HepG2 (cell line): Measurements from ENCODE around the gene GADD45GIP1. TPM values are rescaled to one million over a fixed set of nuclear protein-coding genes. Genes with fewer than 3 reads are reported as not detected.

ENCODE experiments used
- BRCA1 ChIP-seq: sonication (generic); formaldehyde crosslinking; IDR thresholded peaks from 2 replicates; pipeline ENCODE4 v1.4.0; 2020; ENCODE audit warnings: missing genetic modification reagents
- ESRRA ChIP-seq: sonication (generic); formaldehyde crosslinking; IDR thresholded peaks from 2 replicates; pipeline ENCODE4 v1.5.1; 2020; ENCODE audit warnings: mild to moderate bottlenecking, low read depth, missing genetic modification reagents
- FOXM1 ChIP-seq: sonication (generic); formaldehyde crosslinking; IDR thresholded peaks from 2 replicates; pipeline ENCODE4 v1.5.0; 2020; ENCODE audit warnings: missing genetic modification reagents
- HDAC1 ChIP-seq: sonication (generic); formaldehyde crosslinking; IDR thresholded peaks from 2 replicates; pipeline ENCODE4 v1.5.1; 2020; ENCODE audit warnings: mild to moderate bottlenecking, missing genetic modification reagents
- MXI1 ChIP-seq: IDR thresholded peaks from 3 replicates; pipeline ENCODE4 v1.6.1; 2012; ENCODE audit warnings: low read depth, low read length, inconsistent platforms, borderline replicate concordance
- SP2 ChIP-seq: sonication (generic); formaldehyde crosslinking; IDR thresholded peaks from 2 replicates; pipeline ENCODE4 v1.5.1; 2020; ENCODE audit warnings: mild to moderate bottlenecking, missing genetic modification reagents
- TP53 ChIP-seq: sonication (generic); formaldehyde crosslinking; conservative IDR thresholded peaks from 2 replicates; pipeline ENCODE4 v1.4.0; 2020; ENCODE audit warnings: missing genetic modification reagents
- YY1 ChIP-seq: IDR thresholded peaks from 2 replicates; pipeline ENCODE4 v1.6.1; 2011; ENCODE audit warnings: low read length, low read depth, moderate library complexity, mild to moderate bottlenecking; ENCODE audit not compliant: insufficient read depth, insufficient replicate concordance
- ZBTB21 ChIP-seq: sonication (generic); formaldehyde crosslinking; IDR thresholded peaks from 2 replicates; pipeline ENCODE4 v1.4.0; 2020; ENCODE audit warnings: missing genetic modification reagents
- ZFP90 ChIP-seq: sonication (generic); formaldehyde crosslinking; IDR thresholded peaks from 2 replicates; pipeline ENCODE4 v1.8.0; 2022; ENCODE audit warnings: missing genetic modification reagents, mild to moderate bottlenecking, inconsistent platforms, borderline replicate concordance
- ZFX ChIP-seq: sonication (generic); formaldehyde crosslinking; IDR thresholded peaks from 2 replicates; pipeline ENCODE4 v1.4.0; 2020; ENCODE audit warnings: mild to moderate bottlenecking, low read depth, missing genetic modification reagents, moderate library complexity
- ZNF292 ChIP-seq: sonication (generic); formaldehyde crosslinking; IDR thresholded peaks from 2 replicates; pipeline ENCODE4 v1.8.1; 2022; ENCODE audit warnings: mild to moderate bottlenecking, low read depth, missing genetic modification reagents, borderline replicate concordance
- ZNF510 ChIP-seq: sonication (generic); formaldehyde crosslinking; IDR thresholded peaks from 2 replicates; pipeline ENCODE4 v1.4.0; 2020; ENCODE audit warnings: low read depth, mild to moderate bottlenecking, missing genetic modification reagents
- ZNF562 ChIP-seq: sonication (generic); formaldehyde crosslinking; IDR thresholded peaks from 2 replicates; pipeline ENCODE4 v1.8.0; 2022; ENCODE audit warnings: missing genetic modification reagents, borderline replicate concordance
- ZNF720 ChIP-seq: sonication (generic); formaldehyde crosslinking; IDR thresholded peaks from 2 replicates; pipeline ENCODE4 v1.4.0; 2020; ENCODE audit warnings: missing genetic modification reagents
- ZNF761 ChIP-seq: sonication (generic); formaldehyde crosslinking; conservative IDR thresholded peaks from 2 replicates; pipeline ENCODE4 v1.4.0; 2020; ENCODE audit warnings: mild to moderate bottlenecking, missing genetic modification reagents
- ZNF781 ChIP-seq: sonication (generic); formaldehyde crosslinking; IDR thresholded peaks from 2 replicates; pipeline ENCODE4 v1.5.1; 2020; ENCODE audit warnings: borderline replicate concordance, mild to moderate bottlenecking, missing genetic modification reagents; ENCODE audit errors: not compliant biosample characterization
- ZNF883 ChIP-seq: sonication (generic); formaldehyde crosslinking; IDR thresholded peaks from 2 replicates; pipeline ENCODE4 v1.5.1; 2020; ENCODE audit warnings: mild to moderate bottlenecking, missing genetic modification reagents; ENCODE audit errors: not compliant biosample characterization
- polyA plus RNA-seq, 8 experiments: library from polyadenylated mRNA; depleted of rRNA in 3 of 8; stranded (reverse) in 7 of 8; unstranded in 1 of 8; fragments of >200 nt; fragmentation: Illumina TruSeq in 4 of 8; extraction: Trizol in 4 of 8; gene quantifications; 2 replicates each; pipeline versions ENCODE4 v1.2.1 to v1.2.3, GENCODE V29; 2011 to 2016; ENCODE audit warnings: low read depth in 4 of 8, missing spikeins in 1 of 8, mixed read lengths in 1 of 8; ENCODE audit not compliant: insufficient read depth in 1 of 8
- total RNA-seq, 5 experiments: library from RNA; depleted of rRNA; stranded (reverse); fragments of >200 nt; fragmentation: Illumina TruSeq; extraction: Trizol; gene quantifications; 2 replicates each; pipeline ENCODE4 v1.2.3, GENCODE V29; 2016; ENCODE audit warnings: low read depth in 1 of 5
- TF ChIP-seq, protein P1 (sequence below): sonication (generic); formaldehyde crosslinking; IDR thresholded peaks from 2 replicates; pipeline ENCODE4 v1.4.0; 2020; ENCODE audit warnings: missing genetic modification reagents
- TF ChIP-seq, protein P2 (sequence below): sonication (generic); formaldehyde crosslinking; IDR thresholded peaks from 2 replicates; pipeline ENCODE4 v1.5.1; 2020; ENCODE audit warnings: mild to moderate bottlenecking, missing genetic modification reagents, moderate library complexity
- TF ChIP-seq, protein P3 (sequence below): sonication (generic); formaldehyde crosslinking; IDR thresholded peaks from 2 replicates; pipeline ENCODE4 v1.4.0; 2020; ENCODE audit warnings: mild to moderate bottlenecking, missing genetic modification reagents, borderline replicate concordance

The GADD45GIP1 gene
- total and polyA plus RNA-seq, 2 of the 13 experiments (the other 11 are each of a cell fraction or from before 2014, with no cell fraction given), result 24.6 to 30.7 TPM

DNA sequence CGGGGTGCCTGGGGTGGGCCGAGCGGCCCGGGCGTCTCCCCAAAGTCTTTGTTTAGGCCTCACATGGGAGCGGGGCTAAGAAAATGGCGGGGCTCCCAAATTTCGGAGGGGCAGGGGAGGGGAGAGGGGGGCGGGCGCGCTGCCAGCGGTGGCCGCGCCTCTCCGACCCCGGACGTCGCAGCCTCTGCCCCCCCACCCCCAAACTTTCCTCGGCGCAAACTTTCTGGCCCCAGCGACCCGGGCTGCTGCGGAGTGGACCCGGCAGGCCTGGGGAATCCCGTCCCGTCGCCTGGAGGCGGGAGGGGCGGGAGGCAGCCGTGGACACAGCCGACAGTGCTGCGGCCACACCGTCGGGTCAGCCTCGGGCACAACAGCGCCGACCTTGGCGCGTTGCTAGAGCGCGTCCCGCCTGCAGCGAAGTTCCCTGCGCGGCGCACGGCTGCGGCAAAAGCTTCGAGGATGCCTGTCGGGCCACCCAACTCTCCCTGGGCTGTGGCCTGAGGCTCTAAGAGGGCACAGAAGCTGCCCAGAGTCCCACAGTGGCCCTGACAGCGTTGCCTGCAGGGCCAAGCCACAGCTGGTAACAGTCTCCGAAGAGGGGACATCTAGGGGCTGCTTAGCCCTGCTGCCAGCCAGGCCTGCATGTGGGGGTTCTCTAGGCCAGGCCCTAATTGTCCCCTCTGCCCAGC is 39.5 kb upstream of the GADD45GIP1 start (continued):
- TF ChIP-seq, protein P1, sequence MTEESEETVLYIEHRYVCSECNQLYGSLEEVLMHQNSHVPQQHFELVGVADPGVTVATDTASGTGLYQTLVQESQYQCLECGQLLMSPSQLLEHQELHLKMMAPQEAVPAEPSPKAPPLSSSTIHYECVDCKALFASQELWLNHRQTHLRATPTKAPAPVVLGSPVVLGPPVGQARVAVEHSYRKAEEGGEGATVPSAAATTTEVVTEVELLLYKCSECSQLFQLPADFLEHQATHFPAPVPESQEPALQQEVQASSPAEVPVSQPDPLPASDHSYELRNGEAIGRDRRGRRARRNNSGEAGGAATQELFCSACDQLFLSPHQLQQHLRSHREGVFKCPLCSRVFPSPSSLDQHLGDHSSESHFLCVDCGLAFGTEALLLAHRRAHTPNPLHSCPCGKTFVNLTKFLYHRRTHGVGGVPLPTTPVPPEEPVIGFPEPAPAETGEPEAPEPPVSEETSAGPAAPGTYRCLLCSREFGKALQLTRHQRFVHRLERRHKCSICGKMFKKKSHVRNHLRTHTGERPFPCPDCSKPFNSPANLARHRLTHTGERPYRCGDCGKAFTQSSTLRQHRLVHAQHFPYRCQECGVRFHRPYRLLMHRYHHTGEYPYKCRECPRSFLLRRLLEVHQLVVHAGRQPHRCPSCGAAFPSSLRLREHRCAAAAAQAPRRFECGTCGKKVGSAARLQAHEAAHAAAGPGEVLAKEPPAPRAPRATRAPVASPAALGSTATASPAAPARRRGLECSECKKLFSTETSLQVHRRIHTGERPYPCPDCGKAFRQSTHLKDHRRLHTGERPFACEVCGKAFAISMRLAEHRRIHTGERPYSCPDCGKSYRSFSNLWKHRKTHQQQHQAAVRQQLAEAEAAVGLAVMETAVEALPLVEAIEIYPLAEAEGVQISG (CRISPR knock-in tag), result peak; percentile 27; the same call in 1 of the 2 replicates
- TF ChIP-seq ZNF720 (CRISPR knock-in tag) (no peak), ZNF781 (CRISPR knock-in tag) (no peak), YY1 (no peak), TP53 (CRISPR knock-in tag) (no peak), FOXM1 (CRISPR knock-in tag) (no peak), BRCA1 (CRISPR knock-in tag) (no peak), SP2 (CRISPR knock-in tag) (no peak), ESRRA (CRISPR knock-in tag) (no peak), ZNF562 (CRISPR knock-in tag) (no peak), ZNF292 (CRISPR knock-in tag) (no peak), ZNF883 (peak; percentile 64), HDAC1 (CRISPR knock-in tag) (0 out of 2 replicates have a peak, but pooled peaks have one; percentile 19), ZFP90 (no peak; the same call in 1 of the 2 replicates), MXI1 (0 out of 3 replicates have a peak, but pooled peaks have one; percentile 43), ZNF510 (CRISPR knock-in tag) (0 out of 2 replicates have a peak, but pooled peaks have one; percentile 22), ZNF761 (CRISPR knock-in tag) (peak; percentile 92; the same call in 1 of the 2 replicates), ZFX (peak; percentile 71), ZBTB21 (no peak)
- TF ChIP-seq, protein P2, sequence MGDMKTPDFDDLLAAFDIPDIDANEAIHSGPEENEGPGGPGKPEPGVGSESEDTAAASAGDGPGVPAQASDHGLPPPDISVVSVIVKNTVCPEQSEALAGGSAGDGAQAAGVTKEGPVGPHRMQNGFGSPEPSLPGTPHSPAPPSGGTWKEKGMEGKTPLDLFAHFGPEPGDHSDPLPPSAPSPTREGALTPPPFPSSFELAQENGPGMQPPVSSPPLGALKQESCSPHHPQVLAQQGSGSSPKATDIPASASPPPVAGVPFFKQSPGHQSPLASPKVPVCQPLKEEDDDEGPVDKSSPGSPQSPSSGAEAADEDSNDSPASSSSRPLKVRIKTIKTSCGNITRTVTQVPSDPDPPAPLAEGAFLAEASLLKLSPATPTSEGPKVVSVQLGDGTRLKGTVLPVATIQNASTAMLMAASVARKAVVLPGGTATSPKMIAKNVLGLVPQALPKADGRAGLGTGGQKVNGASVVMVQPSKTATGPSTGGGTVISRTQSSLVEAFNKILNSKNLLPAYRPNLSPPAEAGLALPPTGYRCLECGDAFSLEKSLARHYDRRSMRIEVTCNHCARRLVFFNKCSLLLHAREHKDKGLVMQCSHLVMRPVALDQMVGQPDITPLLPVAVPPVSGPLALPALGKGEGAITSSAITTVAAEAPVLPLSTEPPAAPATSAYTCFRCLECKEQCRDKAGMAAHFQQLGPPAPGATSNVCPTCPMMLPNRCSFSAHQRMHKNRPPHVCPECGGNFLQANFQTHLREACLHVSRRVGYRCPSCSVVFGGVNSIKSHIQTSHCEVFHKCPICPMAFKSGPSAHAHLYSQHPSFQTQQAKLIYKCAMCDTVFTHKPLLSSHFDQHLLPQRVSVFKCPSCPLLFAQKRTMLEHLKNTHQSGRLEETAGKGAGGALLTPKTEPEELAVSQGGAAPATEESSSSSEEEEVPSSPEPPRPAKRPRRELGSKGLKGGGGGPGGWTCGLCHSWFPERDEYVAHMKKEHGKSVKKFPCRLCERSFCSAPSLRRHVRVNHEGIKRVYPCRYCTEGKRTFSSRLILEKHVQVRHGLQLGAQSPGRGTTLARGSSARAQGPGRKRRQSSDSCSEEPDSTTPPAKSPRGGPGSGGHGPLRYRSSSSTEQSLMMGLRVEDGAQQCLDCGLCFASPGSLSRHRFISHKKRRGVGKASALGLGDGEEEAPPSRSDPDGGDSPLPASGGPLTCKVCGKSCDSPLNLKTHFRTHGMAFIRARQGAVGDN (CRISPR knock-in tag), result peak; percentile 95
- TF ChIP-seq, protein P3, sequence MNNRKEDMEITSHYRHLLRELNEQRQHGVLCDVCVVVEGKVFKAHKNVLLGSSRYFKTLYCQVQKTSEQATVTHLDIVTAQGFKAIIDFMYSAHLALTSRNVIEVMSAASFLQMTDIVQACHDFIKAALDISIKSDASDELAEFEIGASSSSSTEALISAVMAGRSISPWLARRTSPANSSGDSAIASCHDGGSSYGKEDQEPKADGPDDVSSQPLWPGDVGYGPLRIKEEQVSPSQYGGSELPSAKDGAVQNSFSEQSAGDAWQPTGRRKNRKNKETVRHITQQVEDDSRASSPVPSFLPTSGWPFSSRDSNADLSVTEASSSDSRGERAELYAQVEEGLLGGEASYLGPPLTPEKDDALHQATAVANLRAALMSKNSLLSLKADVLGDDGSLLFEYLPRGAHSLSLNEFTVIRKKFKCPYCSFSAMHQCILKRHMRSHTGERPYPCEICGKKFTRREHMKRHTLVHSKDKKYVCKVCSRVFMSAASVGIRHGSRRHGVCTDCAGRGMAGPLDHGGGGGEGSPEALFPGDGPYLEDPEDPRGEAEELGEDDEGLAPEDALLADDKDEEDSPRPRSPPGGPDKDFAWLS (CRISPR knock-in tag), result peak; percentile 30; the same call in 1 of the 2 replicates
